Nephron (organoid): ENCODE measurements around the gene JPH4.
"Not testable (repeated sequence)": the region's sequence is repeated elsewhere in the genome, so short reads cannot be mapped to it uniquely, and the experiment has no call there.

Experiments used
- H3K27ac Mint-ChIP-seq, 3 experiments: 2 replicates each; pipeline ENCODE4 v1.8.0; 2020; ENCODE audit warnings: mixed read lengths in 3 of 3, mild to moderate bottlenecking in 2 of 3, moderate library complexity in 1 of 3
- H3K27me3 Mint-ChIP-seq: 2 replicates; pipeline ENCODE4 v1.8.0; 2021; ENCODE audit warnings: low read depth, mild to moderate bottlenecking, moderate library complexity, mixed read lengths
- H3K36me3 Mint-ChIP-seq: 2 replicates; pipeline ENCODE4 v1.8.0; 2020; ENCODE audit warnings: low read depth, mixed read lengths
- H3K4me1 Mint-ChIP-seq: 2 replicates; pipeline ENCODE4 v1.8.0; 2020; ENCODE audit warnings: mixed read lengths
- H3K4me3 Mint-ChIP-seq, 3 experiments: 2 replicates each; pipeline ENCODE4 v1.8.0; 2020; ENCODE audit warnings: mild to moderate bottlenecking in 3 of 3, mixed read lengths in 3 of 3, moderate library complexity in 2 of 3
- H3K9me3 Mint-ChIP-seq: 2 replicates; pipeline ENCODE4 v1.8.0; 2020; ENCODE audit warnings: mixed read lengths
- CTCF ChIP-seq, 3 experiments: fragments of 200-600 bp; sonication (generic); IDR thresholded peaks; one replicate each; pipeline ENCODE4 v1.5.0; 2021; ENCODE audit warnings: antibody characterized with exemption in 3 of 3; ENCODE audit not compliant: unreplicated experiment in 3 of 3

The JPH4 gene

DNA sequence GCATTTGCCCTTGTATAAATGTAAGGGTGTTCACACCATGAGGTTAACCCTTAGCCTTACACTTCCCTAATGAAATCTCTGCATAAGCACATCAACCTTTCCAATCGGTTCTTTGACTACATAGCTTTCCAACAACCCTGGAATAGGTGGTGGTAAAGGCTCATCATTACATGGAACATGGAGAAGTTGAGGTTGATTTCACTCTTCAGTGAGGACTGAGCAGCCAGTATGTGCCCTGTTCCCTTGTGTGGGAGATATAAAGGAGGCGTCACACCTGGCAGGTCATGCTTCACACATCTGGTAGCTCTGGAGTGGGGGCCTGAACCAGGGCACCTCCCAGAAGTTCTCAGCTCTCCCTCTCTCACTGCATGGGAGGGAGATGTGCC, 21.7 kb upstream of the JPH4 start:
- H3K9me3 Mint-ChIP-seq = peaks cover 3% of the 10 kb centered on the region
- TF ChIP-seq CTCF (IDR thresholded peaks at IDR 0.05; ENCODE audit: unreplicated experiment in 3 of 3) = no peak
- H3K4me3 Mint-ChIP-seq = no peak overlapping the region
- no peaks in the 10 kb centered on the region for H3K36me3 Mint-ChIP-seq
- peaks cover 3% of the 10 kb centered on the region for H3K27me3 Mint-ChIP-seq
- H3K4me1 Mint-ChIP-seq = no peaks in the 10 kb centered on the region
- H3K27ac Mint-ChIP-seq = no peak overlapping the region

DNA sequence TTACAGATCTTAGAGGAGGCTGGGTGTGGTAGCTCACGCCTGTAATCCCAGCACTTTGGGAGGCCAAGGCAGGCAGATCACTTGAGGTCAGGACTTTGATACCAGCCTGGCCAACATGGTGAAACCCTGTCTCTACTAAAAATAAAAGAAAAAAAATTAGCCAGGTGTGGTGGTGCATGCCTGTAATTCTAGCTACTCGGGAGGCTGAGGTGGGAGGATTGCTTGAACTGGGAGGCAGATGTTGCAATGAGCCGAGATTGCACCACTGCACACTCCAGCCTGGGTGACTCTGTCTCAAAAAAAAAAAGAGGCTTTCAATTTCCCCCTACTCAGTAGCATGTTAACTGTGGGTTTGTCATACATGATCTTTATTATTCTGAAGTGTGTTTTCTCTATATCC, 15.6 kb upstream of the JPH4 start:
- not testable (repeated sequence) for H3K27me3 Mint-ChIP-seq, H3K27ac Mint-ChIP-seq, H3K9me3 Mint-ChIP-seq, H3K36me3 Mint-ChIP-seq, H3K4me3 Mint-ChIP-seq, H3K4me1 Mint-ChIP-seq

- Mint-ChIP-seq H3K9me3 (peaks cover 15% of the 10 kb centered on the region), H3K27ac (peak overlapping the region in 1 of 3 experiments; percentile 24), H3K36me3 (no peaks in the 10 kb centered on the region), H3K27me3 (peaks cover 21% of the 10 kb centered on the region), H3K4me1 (peaks cover 11% of the 10 kb centered on the region), H3K4me3 (no peak overlapping the region)
- no peak for TF ChIP-seq CTCF (IDR thresholded peaks at IDR 0.05; ENCODE audit: unreplicated experiment in 3 of 3)
Measured at GRCh38 chr14:23590198-23590597, 11.6 kb upstream of the JPH4 start.

- no peak overlapping the region for H3K4me3 Mint-ChIP-seq
- no peaks in the 10 kb centered on the region for H3K36me3 Mint-ChIP-seq
- H3K4me1 Mint-ChIP-seq = peaks cover 11% of the 10 kb centered on the region
- H3K9me3 Mint-ChIP-seq = peaks cover 15% of the 10 kb centered on the region
- peak overlapping the region in 1 of 3 experiments; percentile 85 for H3K27ac Mint-ChIP-seq
- no peak for TF ChIP-seq CTCF (IDR thresholded peaks at IDR 0.05; ENCODE audit: unreplicated experiment in 3 of 3)
- H3K27me3 Mint-ChIP-seq = peaks cover 21% of the 10 kb centered on the region
Measured at GRCh38 chr14:23589606-23590005, 11.0 kb upstream of the JPH4 start.

GRCh38 chr14:23588884-23589598, 10.5 kb upstream of the JPH4 start:
- H3K4me3 Mint-ChIP-seq = no peak overlapping the region

GRCh38 chr14:23584527-23585203, 6.1 kb upstream of the JPH4 start:
- not testable (repeated sequence) for H3K27ac Mint-ChIP-seq, H3K4me3 Mint-ChIP-seq, H3K9me3 Mint-ChIP-seq, H3K36me3 Mint-ChIP-seq
- H3K27me3 Mint-ChIP-seq = peaks cover 36% of the 10 kb centered on the region
- H3K4me1 Mint-ChIP-seq = peaks cover 11% of the 10 kb centered on the region

More at GRCh38 chr14:23588884-23589598, 10.5 kb upstream of the JPH4 start:
- TF ChIP-seq CTCF (IDR thresholded peaks at IDR 0.05; ENCODE audit: unreplicated experiment in 3 of 3) = peak; percentile 85 to 87 (median 86)
- H3K9me3 Mint-ChIP-seq = peaks cover 15% of the 10 kb centered on the region
- H3K4me1 Mint-ChIP-seq = peaks cover 11% of the 10 kb centered on the region
- H3K27me3 Mint-ChIP-seq = peaks cover 16% of the 10 kb centered on the region
- peak overlapping the region; percentile 26 to 85 (median 75) for H3K27ac Mint-ChIP-seq
- H3K36me3 Mint-ChIP-seq = no peaks in the 10 kb centered on the region

GRCh38 chr14:23583761-23584526, 5.4 kb upstream of the JPH4 start:
- Mint-ChIP-seq H3K27ac (peak overlapping the region in 1 of 3 experiments; percentile 31), H3K27me3 (peaks cover 41% of the 10 kb centered on the region)
- H3K4me3 Mint-ChIP-seq = not testable (repeated sequence)

More at GRCh38 chr14:23583761-23584526, 5.4 kb upstream of the JPH4 start:
- H3K9me3 Mint-ChIP-seq, H3K4me1 Mint-ChIP-seq, H3K36me3 Mint-ChIP-seq: not testable (repeated sequence)
